ENCODE results near the gene OR2D3.
A peak's percentile ranks its signal among the peaks of the same experiment; 100 is the strongest.
"Not testable (repeated sequence)": the region's sequence is repeated elsewhere in the genome, so short reads cannot be mapped to it uniquely, and the experiment has no call there.

Gene OR2D3, protein sequence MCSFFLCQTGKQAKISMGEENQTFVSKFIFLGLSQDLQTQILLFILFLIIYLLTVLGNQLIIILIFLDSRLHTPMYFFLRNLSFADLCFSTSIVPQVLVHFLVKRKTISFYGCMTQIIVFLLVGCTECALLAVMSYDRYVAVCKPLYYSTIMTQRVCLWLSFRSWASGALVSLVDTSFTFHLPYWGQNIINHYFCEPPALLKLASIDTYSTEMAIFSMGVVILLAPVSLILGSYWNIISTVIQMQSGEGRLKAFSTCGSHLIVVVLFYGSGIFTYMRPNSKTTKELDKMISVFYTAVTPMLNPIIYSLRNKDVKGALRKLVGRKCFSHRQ

DNA sequence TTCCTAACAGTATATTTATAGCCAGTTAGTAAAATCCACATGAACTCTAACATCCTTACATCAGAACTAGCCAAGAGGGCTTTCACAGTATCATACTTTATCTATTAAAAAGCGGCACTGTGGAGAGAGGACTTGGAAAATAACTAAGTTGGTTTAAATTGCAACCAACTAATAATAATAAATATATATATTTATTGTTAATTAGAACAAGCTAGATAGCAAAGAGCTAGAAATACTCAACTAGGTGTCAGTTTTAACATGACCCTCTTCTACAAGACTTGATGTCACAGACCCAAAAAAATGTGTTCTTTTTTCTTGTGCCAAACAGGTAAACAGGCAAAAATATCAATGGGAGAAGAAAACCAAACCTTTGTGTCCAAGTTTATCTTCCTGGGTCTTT is at the start of gene OR2D3:
Gene OR2D3, plus strand, starts transcription at position 301 of the 400 bp plus-strand sequence. Its CDS starts 0 bp downstream, at position 301.
- no peak for DNase-seq

- DNase-seq = no peak
Measured at GRCh38 chr11:6871278-6871677, 49.5 kb upstream of the OR2D3 start.

DNA sequence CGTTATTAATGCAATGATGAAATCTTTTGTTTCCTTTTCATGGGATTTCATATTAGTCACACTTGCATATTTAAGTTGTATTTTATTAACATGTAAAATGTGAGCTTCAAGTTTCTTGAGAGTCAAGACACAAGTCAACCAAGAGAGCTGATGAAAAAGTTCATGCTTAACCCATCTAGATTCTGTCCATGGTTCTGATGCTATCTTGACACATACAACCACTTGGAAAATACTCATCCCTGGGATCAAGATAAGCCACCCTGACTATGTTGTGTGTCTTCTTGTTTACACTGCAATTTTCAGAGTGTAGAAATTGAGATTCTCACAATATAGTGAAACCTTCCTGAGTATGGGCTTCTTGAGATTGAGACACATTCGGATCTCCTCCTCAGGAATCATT is 45.0 kb upstream of the OR2D3 start:
- DNase-seq = no peak

DNA sequence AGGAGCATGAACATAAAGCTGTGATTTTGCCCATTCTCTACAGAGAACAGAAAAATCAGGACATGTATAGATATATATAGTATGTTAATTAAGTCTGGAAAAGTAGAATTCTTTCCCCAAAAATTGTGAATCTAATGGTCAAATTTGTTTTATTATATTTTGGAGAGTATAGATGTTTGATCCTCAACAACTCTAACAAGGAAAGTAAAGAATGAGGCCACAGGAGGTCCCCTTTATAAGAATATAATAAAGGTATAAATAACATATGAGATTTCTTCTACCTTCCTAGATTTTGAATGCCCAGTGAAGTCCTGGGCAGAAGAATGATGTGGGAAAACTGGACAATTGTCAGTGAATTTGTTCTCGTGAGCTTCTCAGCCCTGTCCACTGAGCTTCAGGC is 44.5 kb upstream of the OR2D3 start, which contains the start of gene OR10A4:
Gene OR10A4, plus strand, starts transcription at position 301 of the 400 bp plus-strand sequence. Its CDS starts 23 bp downstream, at position 324.
- DNase-seq = no peak

- no peak for DNase-seq
Measured at GRCh38 chr11:6876914-6877313, 43.9 kb upstream of the OR2D3 start.

DNA sequence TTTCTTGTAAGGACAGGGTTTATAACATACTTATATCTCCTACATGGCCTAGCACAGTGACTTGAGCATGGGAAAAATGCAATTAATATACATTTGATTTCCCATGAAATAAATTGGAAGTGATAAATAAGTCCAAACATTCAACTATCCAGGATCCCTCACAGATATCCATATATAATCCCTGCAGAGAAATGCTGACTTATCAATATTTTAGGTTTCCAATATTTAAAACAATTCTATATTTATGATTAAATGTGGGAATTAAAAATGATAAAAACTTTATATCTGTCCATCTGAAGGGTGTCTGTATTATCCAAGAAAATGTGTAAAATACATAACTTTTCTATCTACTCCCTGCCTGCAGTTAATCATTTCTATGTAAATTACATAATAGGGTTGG is 38.1 kb upstream of the OR2D3 start:
- no peak for DNase-seq

GRCh38 chr11:6887711-6888110 is 33.1 kb upstream of the OR2D3 start:
- not testable (repeated sequence) for DNase-seq

DNA sequence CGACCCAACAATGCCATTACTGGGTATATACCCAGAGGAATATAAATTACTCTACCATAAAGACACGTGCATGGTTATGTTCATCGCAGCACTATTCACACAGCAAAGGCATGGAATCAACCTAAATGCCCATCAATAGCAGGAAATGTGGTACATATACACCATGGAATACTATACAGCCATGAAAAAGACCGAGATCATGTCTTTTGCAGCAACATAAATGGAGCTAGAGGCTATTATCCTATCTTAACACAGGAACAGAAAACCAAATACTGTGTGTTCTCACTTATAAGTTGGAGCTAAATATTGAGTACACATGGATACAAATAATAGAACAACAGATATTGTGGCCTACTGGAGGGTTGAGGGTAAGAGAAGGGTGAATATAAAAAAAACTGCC is 32.0 kb upstream of the OR2D3 start:
- no peak for DNase-seq

DNA sequence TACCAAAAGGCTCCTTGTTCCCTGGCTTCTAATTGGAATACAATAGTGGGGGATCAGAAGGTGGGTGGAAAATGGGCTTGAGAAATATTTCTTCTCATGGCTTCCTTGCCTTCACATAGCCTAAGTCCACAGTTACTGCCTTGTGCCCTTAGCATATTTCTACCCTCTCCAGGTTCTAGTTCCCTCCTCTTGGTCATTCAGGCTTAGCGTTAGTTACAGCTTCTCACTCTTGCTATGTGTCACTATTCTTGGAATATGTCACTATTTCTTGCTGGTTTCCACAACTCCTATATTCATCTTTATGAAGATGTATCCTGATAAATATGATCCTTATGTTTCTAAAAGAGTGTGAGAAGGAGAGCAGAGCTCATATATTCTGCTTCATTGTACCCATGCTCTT is 31.0 kb upstream of the OR2D3 start:
- DNase-seq = no peak

GRCh38 chr11:6892400-6892799 is 28.4 kb upstream of the OR2D3 start, which contains the start of gene OR2D2:
OR2D2 (minus strand) TSS chr11:6892500; CDS start chr11:6892500, 0 bp downstream.
- DNase-seq = no peak

- DNase-seq = no peak
Measured at GRCh38 chr11:6894097-6894496, 26.7 kb upstream of the OR2D3 start.

- no peak for DNase-seq
Measured at GRCh38 chr11:6895010-6895409, 25.8 kb upstream of the OR2D3 start.

DNA sequence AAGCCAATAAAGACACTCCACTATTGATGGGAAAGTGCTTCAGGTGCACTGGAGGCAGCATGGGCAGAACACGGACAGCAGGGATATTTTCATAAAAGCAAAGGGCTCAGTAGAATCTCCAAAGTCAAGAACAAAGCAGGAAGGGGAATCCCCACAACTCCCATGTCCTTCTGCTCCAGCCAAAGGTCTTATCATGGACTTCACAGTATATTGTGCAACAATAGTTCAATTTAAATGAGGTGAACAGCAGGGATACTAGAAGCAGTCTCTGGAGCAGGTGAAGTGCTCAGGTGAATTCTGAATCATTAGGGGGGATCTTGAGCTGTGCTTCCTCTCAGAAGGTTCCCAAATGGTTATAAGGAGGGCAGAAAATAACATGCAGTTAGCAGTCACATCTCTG is 21.9 kb upstream of the OR2D3 start:
- no peak for DNase-seq

GRCh38 chr11:6900327-6900999 is 20.3 kb upstream of the OR2D3 start:
- no peak for DNase-seq

- not testable (repeated sequence) for DNase-seq
Measured at GRCh38 chr11:6904804-6905203, 16.0 kb upstream of the OR2D3 start.

DNA sequence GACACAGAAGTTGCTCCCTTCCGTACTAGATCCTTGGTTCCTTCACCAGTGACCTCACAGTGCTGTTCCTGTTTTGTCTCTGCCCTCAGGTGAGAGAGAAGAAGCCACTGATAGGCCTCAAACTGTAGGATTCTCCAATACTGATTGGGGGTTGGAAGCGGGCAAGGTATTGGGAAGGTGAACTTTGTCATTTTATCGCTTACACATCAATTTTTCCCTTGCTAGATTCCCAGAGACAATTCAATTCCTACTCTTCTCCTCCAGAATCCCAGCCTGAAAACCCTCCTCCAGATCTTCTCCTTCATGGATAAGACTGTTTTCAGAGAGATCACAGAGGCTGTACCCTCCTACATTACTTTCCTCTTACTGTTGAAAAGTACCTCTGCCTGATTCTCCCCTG is 9.4 kb upstream of the OR2D3 start:
- no peak for DNase-seq

- no peak for DNase-seq
Measured at GRCh38 chr11:6911948-6912347, 8.9 kb upstream of the OR2D3 start.

DNA sequence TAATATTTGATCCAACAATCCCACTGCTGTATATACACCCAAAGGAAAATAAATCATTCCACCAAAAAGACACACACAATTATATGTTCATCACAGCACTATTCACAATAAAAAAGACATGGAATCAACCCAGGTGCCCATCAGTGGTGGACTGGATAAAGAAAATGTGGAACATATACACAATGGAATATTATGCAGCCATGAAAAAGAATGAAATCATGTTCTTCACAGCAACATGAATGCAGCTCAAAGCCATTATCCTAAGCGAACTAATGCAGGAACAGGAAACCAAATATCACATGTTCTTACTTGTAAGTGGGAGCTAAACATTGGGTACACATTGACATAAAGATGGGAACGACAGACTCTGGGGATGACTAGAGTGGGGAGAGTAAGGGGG is 1.1 kb upstream of the OR2D3 start:
- DNase-seq = no peak

DNA sequence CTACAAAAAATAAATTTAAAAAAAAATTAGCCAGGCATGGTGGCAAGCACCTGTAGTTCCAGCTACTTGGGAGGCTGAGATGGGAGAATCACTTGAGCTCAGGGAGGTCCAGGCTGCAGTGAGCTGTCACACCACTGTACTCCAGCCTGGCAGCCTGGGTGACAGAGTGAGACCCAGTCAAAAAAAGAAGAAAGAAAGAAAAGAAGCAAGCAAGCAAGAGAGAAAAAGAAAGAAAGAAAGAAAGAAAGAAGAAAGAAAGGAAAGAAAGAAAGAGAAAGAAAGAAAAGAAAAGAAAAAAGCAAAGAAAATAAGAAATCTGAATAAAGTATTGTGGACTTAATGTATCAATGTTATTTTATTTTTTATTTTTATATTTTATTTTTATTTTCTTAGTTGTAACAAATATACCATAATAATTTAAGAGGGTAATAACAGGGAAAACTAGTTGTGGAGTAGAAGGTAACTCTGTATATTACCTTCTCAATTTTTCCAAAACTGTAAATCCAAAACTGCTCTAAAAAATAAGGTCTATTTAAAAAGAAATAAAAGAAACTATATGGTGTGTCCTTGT is 4.3 kb downstream of the OR2D3 start:
- no peak for DNase-seq

DNA sequence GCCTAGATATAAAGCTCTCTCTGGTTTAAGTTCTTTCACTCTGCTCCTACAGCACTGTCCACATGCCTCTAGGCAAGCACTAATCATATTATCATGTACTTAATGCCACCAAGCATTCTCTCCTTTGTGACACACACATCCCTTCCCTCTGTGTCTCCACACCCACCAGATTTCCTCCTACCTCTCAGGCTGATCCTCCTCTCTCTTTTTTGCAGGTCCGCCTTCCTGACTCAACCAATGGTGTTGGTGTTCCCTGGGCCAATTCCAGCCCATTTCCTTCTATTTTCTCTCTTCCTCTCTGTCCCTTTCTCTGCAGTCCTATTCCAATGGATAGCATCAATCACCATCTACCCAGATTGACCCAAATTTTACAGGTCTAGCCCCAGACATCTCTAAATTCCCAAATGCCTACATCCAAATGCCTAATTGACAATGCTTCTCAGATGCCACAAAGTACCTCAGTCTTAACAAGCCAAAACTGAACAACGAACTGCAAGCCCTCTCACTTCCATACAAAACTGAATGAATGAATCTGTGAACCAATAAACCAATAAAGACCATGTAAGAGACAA is 4.9 kb downstream of the OR2D3 start:
- no peak for DNase-seq

DNA sequence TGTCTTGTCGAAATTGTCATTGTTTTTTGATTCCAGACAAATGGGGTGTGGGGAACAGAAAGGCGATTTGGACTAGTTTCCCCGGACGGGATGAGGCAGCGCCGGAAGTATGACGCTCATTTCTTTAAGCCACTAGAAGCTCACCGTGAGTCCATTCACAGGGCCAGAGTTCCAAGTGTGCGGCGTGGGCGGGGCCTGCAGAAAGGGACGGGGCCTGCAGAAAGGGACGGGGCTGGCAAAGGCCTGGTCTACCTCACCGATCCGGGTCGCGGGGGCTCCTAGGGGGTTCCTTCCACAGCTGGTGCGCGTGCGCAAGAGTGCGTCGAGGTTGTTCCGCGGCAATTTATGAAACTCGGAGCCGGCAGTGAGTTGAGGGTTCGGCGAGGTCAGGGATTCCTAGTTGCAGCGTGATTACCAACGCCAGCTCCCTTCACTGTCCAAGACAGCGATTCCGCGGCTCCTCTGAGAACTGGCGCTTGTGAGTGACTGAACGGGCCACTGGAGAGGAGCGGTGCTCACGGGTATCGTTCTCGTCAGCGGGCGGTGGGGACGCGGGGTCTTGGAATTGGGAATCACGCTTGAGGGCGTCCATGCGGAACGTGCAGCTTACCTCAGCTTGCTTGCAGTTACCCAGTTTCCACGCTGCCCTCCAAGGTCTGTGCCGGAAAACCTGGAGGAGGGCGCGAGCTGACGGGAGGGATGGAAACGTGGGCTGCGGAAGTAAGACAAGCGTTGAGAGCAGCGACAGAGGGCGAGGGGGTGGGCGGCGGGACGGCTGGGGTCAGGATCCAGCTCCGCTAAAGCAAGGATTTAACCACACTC is 5.6 kb downstream of the OR2D3 start, which contains the start of gene ZNF215:
Gene ZNF215, plus strand, starts transcription at position 219 of the 822 bp plus-strand sequence. CDS start 5,847 bp downstream, outside the sequence.
- DNase-seq = peak; percentile 62

DNA sequence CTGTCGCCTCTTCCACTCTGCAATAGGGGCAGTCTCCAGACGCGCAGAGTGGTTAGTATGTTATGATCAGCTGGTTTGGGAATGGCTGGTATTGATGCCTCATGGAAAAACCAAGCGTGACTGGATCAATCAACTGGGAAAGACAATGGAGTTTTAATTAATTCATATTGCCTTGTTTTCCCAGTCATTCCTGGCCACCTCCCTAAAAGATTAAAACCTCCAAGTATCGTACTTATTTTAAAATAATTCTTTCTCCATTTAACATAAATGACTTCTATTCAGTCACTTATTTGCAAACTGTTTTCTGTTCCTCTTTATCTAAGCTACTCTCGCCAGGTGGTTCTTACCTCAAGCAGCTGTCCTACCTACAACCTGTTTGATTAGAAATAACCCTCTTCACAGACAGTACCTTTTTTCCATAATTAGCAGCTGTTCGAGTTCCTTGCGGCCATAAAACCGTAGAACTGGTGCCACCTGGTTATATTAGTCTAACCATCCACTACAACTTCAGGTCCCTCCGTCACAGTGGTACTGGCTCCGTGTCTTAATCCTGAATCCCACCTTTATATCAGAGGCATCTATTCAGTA is 6.3 kb downstream of the OR2D3 start:
- DNase-seq = peak; percentile 90

Data from NCI-H1105 treated with DMSO at 0.1 percent for 48 hours (cell line).